Measurements from ENCODE around the gene GJD4. TPM values are rescaled to one million over a fixed set of nuclear protein-coding genes. Genes with fewer than 3 reads are reported as not detected.
A peak's percentile ranks its signal among the peaks of the same experiment; 100 is the strongest.

Gene GJD4
- total RNA-seq: under 1 TPM in 1 of 2 donors, not detected in 1; 0.22 TPM
- total RNA-seq: 0 reads per million in 2 donors

- no peak within 1 kb of the TSS for H3K27ac Mint-ChIP-seq
- no peak for ATAC-seq
- no peak within 1 kb of the TSS for H3K4me3 Mint-ChIP-seq
- no peak for DNase-seq
- peaks cover 5% of the 10 kb centered on the region for H3K4me1 Mint-ChIP-seq
- no peaks in the 10 kb centered on the region for H3K9me3 ChIP-seq (ENCODE audit: control insufficient read depth, low read length, poor library complexity, severe bottlenecking)
- peaks cover 3% of the 10 kb centered on the region for H3K36me3 Mint-ChIP-seq (ENCODE audit: low read depth)
- peaks cover 60% of the 10 kb centered on the region for H3K27me3 Mint-ChIP-seq
These were observed at the start of gene GJD4 for GRCh38 chr10:35605191-35605590. GJD4 (plus strand) TSS chr10:35605341; CDS start chr10:35605568, 227 bp downstream.

DNA sequence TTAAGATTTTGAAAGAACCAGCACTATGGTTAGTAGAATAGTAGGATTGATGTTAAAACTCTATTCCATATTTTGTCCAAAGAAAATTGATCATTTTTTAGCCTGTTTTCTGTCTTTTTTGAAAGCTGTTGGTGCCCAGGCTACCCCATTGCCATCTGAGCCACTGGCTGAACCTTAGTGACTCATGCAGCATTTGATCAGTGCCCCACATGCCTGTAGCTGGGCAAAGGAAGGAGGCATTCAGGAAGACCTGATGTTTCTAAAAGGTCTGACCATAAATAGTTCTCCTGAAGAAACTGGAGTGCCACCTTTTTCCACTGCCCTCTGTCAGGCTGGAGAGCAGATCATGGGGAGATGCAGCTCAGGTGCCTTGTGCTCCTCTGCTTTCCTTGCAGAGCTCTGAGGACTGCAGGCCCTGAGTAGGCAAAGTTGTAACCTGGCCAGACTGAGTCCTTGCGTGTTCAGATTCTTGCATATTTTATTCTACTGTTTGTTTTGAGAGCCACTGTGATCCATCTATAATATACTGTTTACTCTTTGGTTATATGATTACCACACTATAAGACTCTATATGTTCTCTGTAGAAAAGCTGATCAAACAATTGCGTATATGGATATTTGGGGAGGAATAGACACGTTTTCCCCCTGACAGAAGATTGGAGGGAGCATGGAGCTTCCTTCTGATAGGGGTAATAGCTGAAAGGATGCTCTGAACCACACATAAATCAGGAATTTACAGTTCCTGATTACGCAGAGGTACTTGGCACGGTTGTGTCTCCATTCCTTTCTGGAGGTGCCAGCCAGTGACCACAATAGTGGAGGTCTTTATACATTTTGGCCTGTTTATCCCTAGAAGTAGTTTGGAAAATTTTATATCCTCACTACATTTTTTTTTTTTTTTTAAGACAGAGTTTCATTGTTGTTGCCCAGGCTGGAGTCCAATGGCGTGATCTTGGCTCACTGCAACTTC, 48.9 kb upstream of the GJD4 start:
- no peak for DNase-seq

DNA sequence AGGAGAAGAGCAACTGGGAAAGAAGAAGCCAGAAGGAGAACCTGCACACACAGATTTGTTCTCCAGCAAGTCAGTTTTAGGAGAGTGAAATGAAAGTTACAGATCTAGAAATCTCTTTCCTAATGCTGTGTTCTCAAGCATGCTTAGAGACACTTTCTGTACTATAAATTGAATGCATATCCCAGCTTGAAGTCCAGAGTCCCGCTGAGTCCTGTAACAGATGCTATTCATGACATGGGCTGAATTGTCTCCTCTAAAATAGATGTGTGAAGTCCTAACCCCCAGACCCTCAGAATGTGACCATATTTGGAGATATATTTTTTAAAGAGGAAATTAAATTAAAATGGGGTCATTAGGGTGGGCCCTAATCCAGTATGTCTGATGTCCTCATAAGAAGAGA, 46.9 kb upstream of the GJD4 start:
- H3K27me3 Mint-ChIP-seq: no peaks in the 10 kb centered on the region
- no peaks in the 10 kb centered on the region for H3K9me3 ChIP-seq (ENCODE audit: control insufficient read depth, low read length, poor library complexity, severe bottlenecking)
- H3K4me3 Mint-ChIP-seq: no peak overlapping the region
- peaks cover 3% of the 10 kb centered on the region for H3K36me3 Mint-ChIP-seq (ENCODE audit: low read depth)
- ATAC-seq: no peak
- peaks cover 7% of the 10 kb centered on the region for H3K4me1 Mint-ChIP-seq
- peak overlapping the region; percentile 51 for H3K27ac Mint-ChIP-seq
- no peak for DNase-seq

More for the DNA sequence above, 48.9 kb upstream of the GJD4 start:
- no peak for ATAC-seq
- H3K9me3 ChIP-seq (ENCODE audit: control insufficient read depth, low read length, poor library complexity, severe bottlenecking): no peaks in the 10 kb centered on the region
- Mint-ChIP-seq H3K4me1 (peaks cover 5% of the 10 kb centered on the region), H3K27ac (no peak overlapping the region), H3K4me3 (no peak overlapping the region), H3K36me3 (ENCODE audit: low read depth) (peaks cover 6% of the 10 kb centered on the region), H3K27me3 (no peaks in the 10 kb centered on the region)

DNA sequence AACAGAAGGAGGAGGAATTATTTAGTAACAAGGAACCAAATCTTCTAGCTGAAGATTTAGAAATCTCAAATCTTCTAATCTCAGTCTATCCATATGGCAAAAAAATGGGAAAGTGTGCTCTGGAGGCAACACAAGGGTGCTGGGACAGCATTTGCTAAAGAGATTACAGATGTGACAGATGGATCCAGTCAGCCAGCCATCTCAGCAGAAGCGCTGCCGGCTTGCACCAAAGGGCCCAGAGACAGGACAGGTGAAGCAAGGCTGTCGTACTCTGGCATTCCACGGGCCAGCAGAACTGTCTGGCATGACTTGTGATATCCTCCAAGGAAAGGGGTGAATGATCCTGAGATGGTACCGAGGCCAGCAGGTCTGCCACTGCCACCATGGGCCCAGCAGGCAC, 45.7 kb upstream of the GJD4 start:
- Mint-ChIP-seq H3K4me3 (no peak overlapping the region), H3K27ac (peak overlapping the region; percentile 70), H3K36me3 (ENCODE audit: low read depth) (peaks cover 3% of the 10 kb centered on the region), H3K4me1 (peaks cover 8% of the 10 kb centered on the region), H3K27me3 (no peaks in the 10 kb centered on the region)
- ATAC-seq: no peak
- DNase-seq: no peak
- no peaks in the 10 kb centered on the region for H3K9me3 ChIP-seq (ENCODE audit: control insufficient read depth, low read length, poor library complexity, severe bottlenecking)

DNA sequence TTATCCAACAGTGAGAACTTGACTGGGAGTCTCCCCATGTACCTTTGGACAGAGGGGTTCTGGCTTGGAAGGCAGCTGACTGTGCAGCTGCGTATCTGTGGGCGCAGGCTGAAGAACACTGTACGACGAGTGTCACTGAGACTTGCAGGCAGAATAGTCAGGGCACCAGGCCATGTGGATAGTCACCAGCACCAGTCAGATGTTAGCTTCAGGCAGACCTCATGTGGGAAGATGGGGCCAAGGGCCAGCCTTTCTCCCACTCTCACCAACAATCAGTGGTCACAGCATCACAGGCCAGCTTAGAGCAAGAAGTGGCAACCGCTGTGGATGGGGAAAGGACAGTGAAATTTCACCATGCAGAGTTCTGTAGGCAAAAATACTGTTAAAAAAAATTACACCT, 43.4 kb upstream of the GJD4 start:
- Mint-ChIP-seq H3K27ac (no peak overlapping the region), H3K4me3 (no peak overlapping the region), H3K27me3 (no peaks in the 10 kb centered on the region), H3K36me3 (ENCODE audit: low read depth) (peaks cover 3% of the 10 kb centered on the region), H3K4me1 (peaks cover 8% of the 10 kb centered on the region)
- no peaks in the 10 kb centered on the region for H3K9me3 ChIP-seq (ENCODE audit: control insufficient read depth, low read length, poor library complexity, severe bottlenecking)
- ATAC-seq: no peak
- no peak for DNase-seq

DNA sequence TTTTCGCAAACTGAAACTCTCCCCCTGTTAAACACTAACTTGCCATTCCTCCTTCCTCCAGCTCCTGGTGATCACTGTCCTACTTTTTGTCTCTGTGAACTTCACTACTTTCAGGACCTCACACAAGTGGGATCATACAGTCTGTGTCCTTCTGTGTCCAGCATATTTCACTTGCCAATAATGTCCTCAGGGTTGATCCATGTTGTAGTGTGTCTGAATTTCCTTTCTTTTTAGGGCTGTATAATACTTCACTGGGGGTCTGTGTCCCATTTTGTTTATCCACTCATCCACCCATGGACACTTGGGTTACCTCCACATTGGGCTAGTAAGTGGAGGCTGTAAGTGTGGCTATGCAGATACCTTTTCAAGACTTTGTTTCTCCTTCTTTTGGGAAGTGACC, 42.7 kb upstream of the GJD4 start:
- ATAC-seq (no peak), DNase-seq (no peak)
- Mint-ChIP-seq H3K36me3 (ENCODE audit: low read depth) (peaks cover 3% of the 10 kb centered on the region), H3K27me3 (no peaks in the 10 kb centered on the region), H3K4me1 (peaks cover 8% of the 10 kb centered on the region), H3K4me3 (no peak overlapping the region), H3K27ac (no peak overlapping the region)
- H3K9me3 ChIP-seq (ENCODE audit: control insufficient read depth, low read length, poor library complexity, severe bottlenecking): no peaks in the 10 kb centered on the region

DNA sequence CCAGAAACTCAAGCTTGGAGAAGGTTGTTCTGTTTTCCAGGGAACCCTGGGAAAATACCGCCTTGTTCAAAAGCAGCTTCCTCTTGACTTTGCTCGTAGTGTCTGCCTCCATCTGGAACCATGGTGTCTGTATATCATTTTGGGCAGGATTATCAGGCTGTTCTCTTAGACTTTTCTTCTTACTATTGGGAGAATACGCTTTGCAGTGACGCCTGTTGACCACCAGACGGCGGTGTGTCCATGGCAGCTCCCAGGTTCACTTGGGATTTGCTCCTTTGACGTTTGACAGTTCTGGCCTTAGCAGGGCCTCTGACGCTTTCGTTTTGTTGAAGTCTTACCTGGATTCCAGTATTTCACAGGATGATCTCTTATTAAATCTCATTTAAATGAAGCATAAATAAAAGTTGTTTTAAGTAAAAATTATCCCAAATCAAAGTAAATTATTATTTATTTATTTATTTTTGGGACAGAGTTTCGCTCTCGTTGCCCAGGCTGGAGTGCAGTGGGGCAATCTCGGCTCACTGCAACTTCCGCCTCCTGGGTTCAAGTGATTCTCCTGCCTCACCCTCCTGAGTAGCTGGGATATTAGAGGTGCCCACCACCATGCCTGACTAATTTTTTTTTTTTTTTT, 41.8 kb upstream of the GJD4 start:
- no peaks in the 10 kb centered on the region for H3K9me3 ChIP-seq (ENCODE audit: control insufficient read depth, low read length, poor library complexity, severe bottlenecking)
- H3K36me3 Mint-ChIP-seq (ENCODE audit: low read depth): peaks cover 3% of the 10 kb centered on the region
- no peaks in the 10 kb centered on the region for H3K27me3 Mint-ChIP-seq
- peaks cover 8% of the 10 kb centered on the region for H3K4me1 Mint-ChIP-seq
- DNase-seq: peak in 1 of 3 donors; percentile 17
- peak overlapping the region; percentile 21 for H3K27ac Mint-ChIP-seq
- no peak overlapping the region for H3K4me3 Mint-ChIP-seq
- ATAC-seq: peak; percentile 70

DNA sequence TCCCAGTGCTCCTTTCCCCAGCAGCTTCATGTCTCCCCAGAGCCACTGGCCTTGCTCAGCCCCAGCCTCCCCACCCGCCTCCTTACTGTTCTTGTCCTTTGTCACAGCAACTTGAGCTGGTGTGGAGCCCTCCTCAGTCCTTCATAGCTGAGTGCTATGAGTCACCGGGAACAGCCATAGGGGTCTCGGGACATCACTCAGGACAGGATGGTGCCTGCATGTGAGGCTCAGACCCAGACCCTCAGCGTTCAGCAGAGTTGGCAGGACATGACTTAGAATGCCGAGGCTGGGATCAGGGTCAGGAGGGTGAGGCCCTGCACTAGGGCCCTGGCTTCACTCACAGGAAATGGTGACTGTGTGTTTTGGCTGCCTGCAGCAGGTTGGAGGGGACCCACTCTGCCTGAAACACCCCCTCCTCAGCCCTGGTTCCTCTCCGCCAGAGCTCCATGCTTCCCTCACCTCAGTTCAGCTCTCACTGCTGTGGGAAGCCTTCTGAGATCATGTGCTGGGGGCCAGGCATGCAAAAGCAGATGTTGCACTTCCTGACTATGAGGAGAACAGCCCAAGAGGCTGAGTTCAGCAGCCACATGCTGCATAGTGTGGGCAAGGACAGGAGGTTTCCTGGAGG, 40.7 kb upstream of the GJD4 start:
- Mint-ChIP-seq H3K36me3 (ENCODE audit: low read depth) (peaks cover 6% of the 10 kb centered on the region), H3K27me3 (no peaks in the 10 kb centered on the region), H3K27ac (no peak overlapping the region), H3K4me1 (peaks cover 5% of the 10 kb centered on the region), H3K4me3 (no peak overlapping the region)
- DNase-seq: no peak
- no peak for ATAC-seq
- no peaks in the 10 kb centered on the region for H3K9me3 ChIP-seq (ENCODE audit: control insufficient read depth, low read length, poor library complexity, severe bottlenecking)

GRCh38 chr10:35565602-35566081, 39.5 kb upstream of the GJD4 start:
- no peak overlapping the region for H3K4me3 Mint-ChIP-seq
- ATAC-seq (no peak), DNase-seq (no peak)
- H3K27me3 Mint-ChIP-seq: no peaks in the 10 kb centered on the region
- H3K4me1 Mint-ChIP-seq: peaks cover 5% of the 10 kb centered on the region
- no peaks in the 10 kb centered on the region for H3K9me3 ChIP-seq (ENCODE audit: control insufficient read depth, low read length, poor library complexity, severe bottlenecking)
- H3K27ac Mint-ChIP-seq: no peak overlapping the region
- H3K36me3 Mint-ChIP-seq (ENCODE audit: low read depth): peaks cover 7% of the 10 kb centered on the region

GRCh38 chr10:35567951-35568350, 37.2 kb upstream of the GJD4 start:
- no peak for ATAC-seq
- no peaks in the 10 kb centered on the region for H3K9me3 ChIP-seq (ENCODE audit: control insufficient read depth, low read length, poor library complexity, severe bottlenecking)
- Mint-ChIP-seq H3K27me3 (no peaks in the 10 kb centered on the region), H3K27ac (no peak overlapping the region), H3K4me3 (no peak overlapping the region), H3K36me3 (ENCODE audit: low read depth) (peaks cover 10% of the 10 kb centered on the region), H3K4me1 (peaks cover 5% of the 10 kb centered on the region)
- no peak for DNase-seq

GRCh38 chr10:35568483-35569015, 36.6 kb upstream of the GJD4 start:
- Mint-ChIP-seq H3K36me3 (ENCODE audit: low read depth) (peaks cover 10% of the 10 kb centered on the region), H3K27ac (no peak overlapping the region), H3K4me3 (no peak overlapping the region), H3K27me3 (no peaks in the 10 kb centered on the region), H3K4me1 (peaks cover 2% of the 10 kb centered on the region)
- no peaks in the 10 kb centered on the region for H3K9me3 ChIP-seq (ENCODE audit: control insufficient read depth, low read length, poor library complexity, severe bottlenecking)
- DNase-seq (no peak), ATAC-seq (no peak)

GRCh38 chr10:35569111-35569707, 35.9 kb upstream of the GJD4 start:
- H3K4me3 Mint-ChIP-seq: no peak overlapping the region
- H3K27ac Mint-ChIP-seq: no peak overlapping the region
- H3K27me3 Mint-ChIP-seq: no peaks in the 10 kb centered on the region
- H3K9me3 ChIP-seq (ENCODE audit: control insufficient read depth, low read length, poor library complexity, severe bottlenecking): no peaks in the 10 kb centered on the region
- H3K36me3 Mint-ChIP-seq (ENCODE audit: low read depth): peaks cover 10% of the 10 kb centered on the region
- peaks cover 2% of the 10 kb centered on the region for H3K4me1 Mint-ChIP-seq
- no peak for DNase-seq
- ATAC-seq: no peak

Data from T-helper 17 cell (primary cell).